ENCODE results near the gene LAD1.

DNA sequence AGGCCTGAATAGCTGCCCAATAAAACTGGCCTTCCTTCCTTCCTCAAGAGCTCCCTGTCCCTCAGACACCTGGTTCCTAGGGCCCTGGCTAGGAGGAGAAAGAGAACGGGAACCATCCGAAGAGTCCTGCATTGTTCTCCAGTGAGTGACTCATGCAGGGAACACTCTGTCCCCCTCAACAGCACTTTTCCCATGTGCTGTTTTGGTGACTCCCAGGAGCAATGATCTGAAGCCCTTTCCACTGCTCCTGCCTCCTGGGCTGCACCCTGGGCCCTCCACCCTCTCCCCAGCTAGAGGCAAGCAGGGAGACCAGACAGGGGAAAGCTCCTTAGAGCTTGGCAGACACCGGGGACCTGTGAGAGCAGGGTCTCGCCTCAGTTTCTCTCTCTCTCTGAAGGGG, 40.5 kb downstream of the LAD1 start:
- no peak for TF ChIP-seq EZH2 (IDR thresholded peaks at IDR 0.05)
- no peak for TF ChIP-seq POLR2AphosphoS5 (IDR thresholded peaks at IDR 0.05; ENCODE audit: borderline replicate concordance, low read depth, low read length)
- TF ChIP-seq FOXP2 (optimal IDR thresholded peaks at IDR 0.05; ENCODE audit: control extremely low read depth, extremely low read length, insufficient read depth): no peak
